SU-DHL-6 (cell line): ENCODE data around the gene FIGNL2.

Experiments
- H2AFZ ChIP-seq: fragments of 200-600 bp; sonication (generic); 2 replicates; pipeline ENCODE4 v1.6.1; 2014; ENCODE audit warnings: low read depth, mild to moderate bottlenecking, moderate library complexity, mixed read lengths, antibody characterized with exemption, low read length; ENCODE audit not compliant: severe bottlenecking
- H3F3A ChIP-seq: fragments of 200-600 bp; shearing (Covaris generic); 2 replicates; pipeline ENCODE4 v1.6.0; 2016; ENCODE audit warnings: antibody characterized with exemption, mild to moderate bottlenecking; ENCODE audit not compliant: insufficient read depth
- H3K27ac ChIP-seq: fragments of 200-600 bp; sonication (generic); 2 replicates; pipeline ENCODE4 v1.5.1; 2016; ENCODE audit warnings: low read depth, mild to moderate bottlenecking, low read length, moderate library complexity, mixed read lengths
- H3K27me3 ChIP-seq: fragments of 200-600 bp; sonication (generic), shearing (Covaris generic); 2 replicates; pipeline ENCODE4 v1.6.0; 2014; ENCODE audit warnings: mild to moderate bottlenecking, low read length
- H3K36me3 ChIP-seq: fragments of 200-600 bp; sonication (generic); 2 replicates; pipeline ENCODE4 v1.6.1; 2014; ENCODE audit warnings: mild to moderate bottlenecking, low read length, mixed read lengths
- H3K4me2 ChIP-seq: fragments of 300-600, 200-600 bp; shearing (Covaris generic), sonication (generic); 2 replicates; pipeline ENCODE4 v1.6.0; 2014; ENCODE audit warnings: low read length, low read depth, mild to moderate bottlenecking; ENCODE audit not compliant: poor library complexity, severe bottlenecking
- H3K4me3 ChIP-seq: fragments of 200-600 bp; sonication (generic); 2 replicates; pipeline ENCODE4 v1.5.1; 2014; ENCODE audit warnings: antibody characterized with exemption, low read length, mild to moderate bottlenecking, mixed read lengths; ENCODE audit not compliant: insufficient read depth, poor library complexity, severe bottlenecking
- H3K79me2 ChIP-seq: fragments of 200-600 bp; sonication (generic); 2 replicates; pipeline ENCODE4 v1.6.1; 2014; ENCODE audit warnings: mild to moderate bottlenecking, low read length, moderate library complexity; ENCODE audit not compliant: insufficient read depth
- H3K9ac ChIP-seq: fragments of 200-600 bp; sonication (generic); 2 replicates; pipeline ENCODE4 v1.7.0; 2014; ENCODE audit warnings: mild to moderate bottlenecking, low read length
- H3K9me2 ChIP-seq: fragments of 200-600 bp; sonication (generic); replicated peaks from 2 replicates; pipeline ENCODE4 v1.6.1; 2014; ENCODE audit warnings: low read length; ENCODE audit not compliant: insufficient read depth
- H3K9me3 ChIP-seq: fragments of 200-600 bp; sonication (generic); 2 replicates; pipeline ENCODE4 v1.6.1; 2014; ENCODE audit warnings: low read length, mixed read lengths; ENCODE audit not compliant: insufficient read depth
- H4K20me1 ChIP-seq: fragments of 200-600 bp; sonication (generic); 2 replicates; pipeline ENCODE4 v1.6.1; 2014; ENCODE audit warnings: low read depth, mild to moderate bottlenecking, antibody characterized with exemption, low read length, moderate library complexity, mixed read lengths
- EZH2phosphoT487 ChIP-seq: fragments of 200-600 bp; sonication (generic), shearing (Covaris generic); conservative IDR thresholded peaks from 2 replicates; pipeline ENCODE4 v1.6.1; 2018; ENCODE audit warnings: mild to moderate bottlenecking, antibody characterized with exemption, low read length, moderate library complexity, mixed read lengths
- TF ChIP-seq, protein P1 (sequence below): fragments of 200-600 bp; sonication (generic); IDR thresholded peaks from one replicate; pipeline ENCODE4 v1.5.1; 2017; ENCODE audit warnings: antibody characterized with exemption, mild to moderate bottlenecking, low read length, moderate library complexity; ENCODE audit not compliant: insufficient read depth, poor library complexity, severe bottlenecking

Gene FIGNL2

DNA sequence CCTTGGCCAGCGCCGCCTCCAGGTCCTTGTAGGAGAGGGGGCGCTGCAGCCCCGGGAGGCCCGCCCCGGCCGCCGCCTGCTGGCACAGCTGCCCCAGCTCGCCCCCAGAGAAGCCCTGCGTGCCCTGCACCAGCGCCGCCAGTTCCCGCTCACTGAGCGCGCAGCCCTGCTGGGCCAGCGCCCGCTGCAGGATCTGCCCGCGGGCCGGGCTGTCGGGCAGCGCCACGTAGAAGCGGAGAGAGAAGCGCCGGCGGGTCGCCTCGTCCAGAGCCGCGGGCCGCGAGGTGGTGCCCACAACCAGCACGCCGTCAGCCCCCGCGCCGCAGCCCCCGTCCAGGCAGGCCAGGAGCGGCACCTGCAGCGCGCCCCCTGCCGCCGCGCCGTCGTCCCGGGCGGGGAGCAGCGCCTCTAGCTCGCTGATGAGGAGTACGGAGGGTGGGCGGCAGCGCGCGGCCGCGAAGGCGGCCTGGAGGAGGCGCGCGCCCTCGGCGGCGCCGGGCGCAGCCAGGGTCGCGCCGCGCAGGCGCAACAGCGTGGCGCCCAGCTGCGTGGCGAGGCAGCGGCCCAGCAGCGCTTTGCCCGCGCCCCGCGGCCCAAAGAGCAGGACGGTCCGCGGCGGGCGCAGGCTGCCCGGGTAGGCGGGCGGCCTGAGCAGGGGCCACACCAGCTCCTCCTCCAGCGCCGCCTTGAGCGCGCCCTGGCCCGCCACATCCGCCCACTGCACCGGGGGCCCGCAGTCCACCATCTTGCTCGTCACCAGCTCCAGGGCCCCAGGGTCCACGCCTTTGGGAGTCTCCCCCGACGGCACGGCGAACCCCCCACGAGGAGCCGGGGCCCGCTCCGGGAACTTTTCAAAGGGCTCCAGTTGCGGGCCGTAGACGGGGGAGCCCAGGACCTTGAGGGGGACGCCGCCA is 27.7 kb downstream of the FIGNL2 start:
- Histone ChIP-seq H3K36me3 (no peaks in the 10 kb centered on the region), H4K20me1 (no peaks in the 10 kb centered on the region), H3K9ac (peak overlapping the region; percentile 24; the same call in 1 of the 2 replicates), H3K9me2 (no peaks in the 10 kb centered on the region), H3K27ac (no peak overlapping the region), H3K9me3 (no peaks in the 10 kb centered on the region), H3K4me2 (peak overlapping the region; percentile 43), H3F3A (no peaks in the 10 kb centered on the region), H2AFZ (no peak overlapping the region), H3K27me3 (no peaks in the 10 kb centered on the region), H3K79me2 (no peaks in the 10 kb centered on the region), H3K4me3 (no peak overlapping the region)
- TF ChIP-seq EZH2phosphoT487: no peak
- TF ChIP-seq, protein P1, sequence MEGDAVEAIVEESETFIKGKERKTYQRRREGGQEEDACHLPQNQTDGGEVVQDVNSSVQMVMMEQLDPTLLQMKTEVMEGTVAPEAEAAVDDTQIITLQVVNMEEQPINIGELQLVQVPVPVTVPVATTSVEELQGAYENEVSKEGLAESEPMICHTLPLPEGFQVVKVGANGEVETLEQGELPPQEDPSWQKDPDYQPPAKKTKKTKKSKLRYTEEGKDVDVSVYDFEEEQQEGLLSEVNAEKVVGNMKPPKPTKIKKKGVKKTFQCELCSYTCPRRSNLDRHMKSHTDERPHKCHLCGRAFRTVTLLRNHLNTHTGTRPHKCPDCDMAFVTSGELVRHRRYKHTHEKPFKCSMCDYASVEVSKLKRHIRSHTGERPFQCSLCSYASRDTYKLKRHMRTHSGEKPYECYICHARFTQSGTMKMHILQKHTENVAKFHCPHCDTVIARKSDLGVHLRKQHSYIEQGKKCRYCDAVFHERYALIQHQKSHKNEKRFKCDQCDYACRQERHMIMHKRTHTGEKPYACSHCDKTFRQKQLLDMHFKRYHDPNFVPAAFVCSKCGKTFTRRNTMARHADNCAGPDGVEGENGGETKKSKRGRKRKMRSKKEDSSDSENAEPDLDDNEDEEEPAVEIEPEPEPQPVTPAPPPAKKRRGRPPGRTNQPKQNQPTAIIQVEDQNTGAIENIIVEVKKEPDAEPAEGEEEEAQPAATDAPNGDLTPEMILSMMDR: peak; percentile 49

DNA sequence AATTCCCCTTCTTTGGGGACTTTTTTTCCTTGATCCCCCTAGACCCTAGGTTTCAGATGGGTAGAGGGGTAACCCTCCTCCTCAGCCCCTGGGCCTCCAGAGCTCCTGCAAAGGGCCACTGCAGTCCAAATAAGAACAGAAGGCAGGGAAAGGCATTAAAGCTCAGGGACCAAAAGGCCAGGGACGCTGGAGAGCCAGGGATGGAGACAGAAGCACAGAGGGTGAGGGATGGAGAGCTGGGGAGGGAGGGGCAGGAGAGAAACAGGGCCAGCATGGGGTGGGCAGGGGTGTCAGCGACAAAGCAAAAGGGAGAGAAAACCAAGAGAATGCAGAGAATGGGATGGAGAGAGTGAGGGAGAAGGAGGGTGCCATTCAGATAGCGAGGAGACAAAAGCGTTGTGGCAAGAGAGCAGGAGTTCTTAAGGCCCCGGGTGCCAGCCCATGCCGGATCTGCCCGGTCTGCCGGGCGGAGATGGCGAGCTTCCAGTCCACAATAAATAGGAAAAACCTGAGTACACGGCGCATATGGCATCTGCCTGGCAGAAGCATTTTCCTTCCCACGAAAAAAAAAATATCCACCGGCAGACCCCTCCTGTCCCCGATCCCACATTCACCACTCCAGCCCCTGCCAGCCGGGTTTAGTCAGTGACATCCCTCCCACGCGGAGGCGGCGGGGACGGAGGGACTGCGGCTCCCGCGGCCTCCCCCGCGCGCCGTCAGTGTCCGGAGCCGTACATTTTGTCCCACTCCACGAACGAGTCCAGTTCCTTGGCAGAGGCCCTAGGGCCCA is 28.6 kb downstream of the FIGNL2 start:
- no peak overlapping the region for H3K27ac ChIP-seq
- H2AFZ ChIP-seq: no peak overlapping the region
- H4K20me1 ChIP-seq: no peaks in the 10 kb centered on the region
- H3K36me3 ChIP-seq: no peaks in the 10 kb centered on the region
- TF ChIP-seq EZH2phosphoT487: no peak
- peak overlapping the region; percentile 24; the same call in 1 of the 2 replicates for H3K9ac ChIP-seq
- no peaks in the 10 kb centered on the region for H3K79me2 ChIP-seq
- no peaks in the 10 kb centered on the region for H3F3A ChIP-seq
- H3K27me3 ChIP-seq: no peaks in the 10 kb centered on the region
- H3K9me2 ChIP-seq: no peaks in the 10 kb centered on the region
- no peaks in the 10 kb centered on the region for H3K9me3 ChIP-seq
- H3K4me3 ChIP-seq: no peak overlapping the region
- peak overlapping the region; percentile 43 for H3K4me2 ChIP-seq

DNA sequence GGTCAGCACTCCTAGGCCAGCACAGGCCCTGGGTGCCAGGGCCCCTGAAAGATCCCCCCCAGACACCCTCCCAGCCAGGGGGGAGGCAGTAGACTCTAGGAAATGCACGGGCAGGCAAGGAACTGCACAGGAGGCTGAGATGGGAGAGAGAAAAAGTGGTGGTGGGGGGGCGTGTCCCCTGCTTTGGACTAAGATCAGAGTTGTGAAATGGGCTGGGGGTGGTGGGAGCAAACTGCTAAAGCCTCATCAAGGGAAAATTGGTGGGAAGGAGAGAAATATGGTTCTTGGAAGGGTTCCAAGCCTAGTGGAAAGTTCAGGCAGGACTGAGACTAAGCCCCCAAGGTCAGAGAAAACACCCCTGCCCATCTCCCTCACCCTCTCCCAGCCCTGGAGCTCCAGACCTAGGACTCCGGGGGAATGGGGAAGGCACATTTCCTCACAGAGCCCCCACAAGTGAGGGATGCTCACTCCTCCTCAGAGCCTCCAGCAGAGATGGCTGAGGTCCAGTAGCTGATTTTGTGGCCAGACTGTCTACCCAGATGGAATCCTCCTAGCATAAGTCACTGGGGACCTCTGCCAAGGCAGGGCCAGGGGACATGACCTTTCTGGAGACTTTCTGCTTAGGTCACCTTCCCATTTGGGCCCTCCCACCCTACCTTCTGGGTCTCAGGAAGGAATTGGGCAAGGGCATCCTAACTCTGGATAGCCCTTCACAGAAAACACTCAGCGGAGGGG is 29.8 kb downstream of the FIGNL2 start:
- H3K79me2 ChIP-seq: no peaks in the 10 kb centered on the region
- H3K4me3 ChIP-seq: no peak overlapping the region
- no peaks in the 10 kb centered on the region for H3K36me3 ChIP-seq
- H3K9me3 ChIP-seq: no peaks in the 10 kb centered on the region
- no peak for TF ChIP-seq EZH2phosphoT487
- TF ChIP-seq, protein P1: no peak
- H3K27ac ChIP-seq: no peak overlapping the region
- no peak overlapping the region for H3K9ac ChIP-seq
- no peaks in the 10 kb centered on the region for H4K20me1 ChIP-seq
- no peak overlapping the region for H3K4me2 ChIP-seq
- H3K9me2 ChIP-seq: no peaks in the 10 kb centered on the region
- no peaks in the 10 kb centered on the region for H3F3A ChIP-seq
- no peaks in the 10 kb centered on the region for H3K27me3 ChIP-seq
- no peak overlapping the region for H2AFZ ChIP-seq
